HCT116 (cell line): ENCODE results near the gene PAX6. TPM values are rescaled to one million over a fixed set of nuclear protein-coding genes. Genes with fewer than 3 reads are reported as not detected.

ENCODE experiments used
- ATAC-seq: fragments of 200-7000 bp; cut with Tn5 transposase; 2 replicates; pipeline ENCODE4 v1.9.1; 2020; ENCODE audit warnings: mild to moderate bottlenecking, moderate library complexity
- BruUV-seq: library from RNA; stranded (reverse); fragments of 400-500 nt; replicated peaks from 2 replicates; lab custom pipeline; 2021; lab: Mats Ljungman, UMichigan
- CTCF ChIA-PET: fragments of 300-600 bp; sonication (Branson Sonifier 250); formaldehyde crosslinking; loops from one replicate; lab custom pipeline; 2021; ENCODE audit warnings: antibody characterized with exemption; lab: Charles Lee
- POLR2A ChIA-PET: fragments of 300-600, 350-600 bp; sonication (Branson Sonifier 250); formaldehyde crosslinking; loops from one replicate; lab custom pipeline; 2021; ENCODE audit warnings: antibody characterized with exemption; lab: Charles Lee
- RAD21 ChIA-PET, 2 experiments: fragments of 300-600 bp; sonication (Branson Sonifier 250); formaldehyde crosslinking; loops; one replicate each; lab custom pipeline; 2023; ENCODE audit warnings: low total read pairs in 2 of 2; ENCODE audit not compliant: uncharacterized antibody in 2 of 2, unreplicated experiment in 2 of 2, low non-redundant PET in 1 of 2; lab: Charles Lee
- DNase-seq: peaks from one replicate; pipeline ENCODE4 v3.0.0-alpha.2; 2010; ENCODE audit warnings: low read depth, low spot score
- H2AFZ ChIP-seq: fragments of 200-600 bp; shearing (Covaris generic), sonication (generic); 2 replicates; pipeline ENCODE4 v1.6.1; 2017; ENCODE audit warnings: low read depth, mixed run types, mixed read lengths, antibody characterized with exemption, low read length; ENCODE audit not compliant: poor library complexity, severe bottlenecking
- H3K27ac ChIP-seq: 2 replicates; pipeline ENCODE4 v1.5.1; 2012; ENCODE audit warnings: low read depth, low read length
- H3K27me3 ChIP-seq: fragments of 200-600 bp; sonication (generic); 2 replicates; pipeline ENCODE4 v1.6.1; 2016; ENCODE audit warnings: mixed run types, low read length, mixed read lengths; ENCODE audit not compliant: insufficient read depth
- H3K36me3 ChIP-seq, 2 experiments: fragments of 200-500 bp in 1 of 2; fragments of 200-600 bp in 1 of 2; sonication (Bioruptor generic) in 1 of 2; sonication (generic) in 1 of 2; 2 replicates each; pipeline versions ENCODE4 v1.5.1 to v1.6.1; 2014 to 2016; ENCODE audit warnings: low read length in 2 of 2, inconsistent platforms in 1 of 2, mixed read lengths in 1 of 2, mixed run types in 1 of 2; ENCODE audit not compliant: insufficient read depth in 2 of 2, control insufficient read depth in 1 of 2
- H3K4me1 ChIP-seq, 2 experiments: fragments of 200-600 bp in 1 of 2; sonication (generic) in 1 of 2; 2 replicates each; pipeline versions ENCODE4 v1.5.1 to v1.6.1; 2012 to 2017; ENCODE audit warnings: low read length in 2 of 2, inconsistent platforms in 1 of 2, mild to moderate bottlenecking in 1 of 2, mixed read lengths in 1 of 2, mixed run types in 1 of 2, moderate library complexity in 1 of 2; ENCODE audit not compliant: insufficient read depth in 2 of 2, control insufficient read depth in 1 of 2
- H3K4me2 ChIP-seq: fragments of 200-600 bp; sonication (generic); 2 replicates; pipeline ENCODE4 v1.6.1; 2017; ENCODE audit warnings: mixed run types, low read length, mixed read lengths
- H3K4me3 ChIP-seq, 2 experiments: fragments of 200-600 bp in 1 of 2; sonication (generic) in 1 of 2; replicated peaks in 1 of 2; 2 replicates each; pipeline ENCODE4 v1.5.1; 2011 to 2016; ENCODE audit warnings: low read length in 2 of 2, control low read depth in 1 of 2, low read depth in 1 of 2, mild to moderate bottlenecking in 1 of 2, mixed read lengths in 1 of 2, mixed run types in 1 of 2
- H3K79me2 ChIP-seq: fragments of 200-600 bp; sonication (generic); 2 replicates; pipeline ENCODE4 v1.6.1; 2017; ENCODE audit warnings: mild to moderate bottlenecking, mixed run types, low read length, moderate library complexity, mixed read lengths; ENCODE audit not compliant: insufficient read depth
- H3K9ac ChIP-seq: fragments of 200-600 bp; sonication (generic); 2 replicates; pipeline ENCODE4 v1.6.1; 2016; ENCODE audit warnings: low read length, mixed read lengths
- H3K9me2 ChIP-seq: fragments of 200-600 bp; sonication (generic), shearing (Covaris generic); 2 replicates; pipeline ENCODE4 v1.6.1; 2017; ENCODE audit warnings: mixed run types, mild to moderate bottlenecking, moderate library complexity; ENCODE audit not compliant: insufficient read depth
- H3K9me3 ChIP-seq, 2 experiments: fragments of 200-500 bp in 1 of 2; fragments of 200-600 bp in 1 of 2; sonication (Bioruptor generic) in 1 of 2; sonication (generic) in 1 of 2; 2 replicates each; pipeline ENCODE4 v1.6.1; 2014 to 2017; ENCODE audit warnings: low read length in 2 of 2, mixed read lengths in 2 of 2, inconsistent platforms in 1 of 2, low read depth in 1 of 2, mild to moderate bottlenecking in 1 of 2, mixed run types in 1 of 2, moderate library complexity in 1 of 2; ENCODE audit not compliant: control insufficient read depth in 1 of 2, insufficient read depth in 1 of 2
- H4K20me1 ChIP-seq: fragments of 200-600 bp; sonication (generic), shearing (Covaris generic); 2 replicates; pipeline ENCODE4 v1.6.1; 2017; ENCODE audit warnings: mixed run types, mild to moderate bottlenecking, moderate library complexity; ENCODE audit not compliant: insufficient read depth
- CBX3 ChIP-seq: IDR thresholded peaks from 2 replicates; pipeline ENCODE4 v1.6.1; 2012; ENCODE audit warnings: low read depth
- EGR1 ChIP-seq: IDR thresholded peaks from 2 replicates; pipeline ENCODE4 v1.6.1; 2012; ENCODE audit warnings: low read depth
- EZH2phosphoT487 ChIP-seq: fragments of 200-600 bp; IDR thresholded peaks from 2 replicates; pipeline ENCODE4 v1.6.1; 2018; ENCODE audit warnings: antibody characterized with exemption, borderline replicate concordance
- FOSL1 ChIP-seq: IDR thresholded peaks from 2 replicates; pipeline ENCODE4 v1.6.1; 2012; ENCODE audit warnings: low read depth
- JUND ChIP-seq: IDR thresholded peaks from 2 replicates; pipeline ENCODE4 v1.6.1; 2012
- POLR2A ChIP-seq: IDR thresholded peaks from 2 replicates; pipeline ENCODE4 v1.7.0; 2011; ENCODE audit warnings: borderline replicate concordance; ENCODE audit not compliant: insufficient read depth, insufficient read length; ENCODE audit errors: extremely low read depth
- POLR2AphosphoS5 ChIP-seq: IDR thresholded peaks from 2 replicates; pipeline ENCODE4 v1.6.1; 2011; ENCODE audit warnings: mild to moderate bottlenecking, low read depth, low read length, moderate library complexity
- RAD21 ChIP-seq: IDR thresholded peaks from 2 replicates; pipeline ENCODE4 v1.6.1; 2012; ENCODE audit warnings: low read depth, mild to moderate bottlenecking
- SIN3A ChIP-seq: IDR thresholded peaks from 2 replicates; pipeline ENCODE4 v1.6.1; 2012; ENCODE audit warnings: low read depth
- TCF7L2 ChIP-seq: IDR thresholded peaks from 2 replicates; pipeline ENCODE4 v1.7.0; 2011; ENCODE audit warnings: borderline replicate concordance, inconsistent platforms; ENCODE audit not compliant: insufficient read depth, insufficient read length; ENCODE audit errors: extremely low read depth
- ZNF274 ChIP-seq: fragments of 200-500 bp; sonication (Bioruptor generic); IDR thresholded peaks from 2 replicates; pipeline ENCODE4 v1.6.1; 2014; ENCODE audit warnings: mild to moderate bottlenecking, low read depth, low read length, inconsistent platforms
- intact Hi-C: fragments of 100-400 bp; cut with micrococcal nuclease; formaldehyde crosslinking; loops from 2 replicates; pipeline ENCODE4 v1.10.0; 2022
- total RNA-seq: library from RNA; stranded (reverse); gene quantifications from one replicate; pipeline ENCODE4 v1.2.1, GENCODE V29; 2021; ENCODE audit not compliant: unreplicated experiment
- TF ChIP-seq, protein P1 (sequence below): IDR thresholded peaks from 2 replicates; pipeline ENCODE4 v1.6.1; 2012; ENCODE audit warnings: low read depth
- TF ChIP-seq, protein P2 (sequence below): IDR thresholded peaks from 2 replicates; pipeline ENCODE4 v1.6.1; 2011; ENCODE audit warnings: mild to moderate bottlenecking, low read length, moderate library complexity; ENCODE audit not compliant: insufficient replicate concordance; ENCODE audit errors: extremely low read depth
- TF ChIP-seq, protein P3 (sequence below), 3 experiments: fragments of 200-600 bp in 1 of 3; sonication (generic) in 1 of 3; IDR thresholded peaks in 2 of 3; conservative IDR thresholded peaks in 1 of 3; 2 replicates each; pipeline ENCODE4 v1.5.1; 2012 to 2017; ENCODE audit warnings: low read depth in 2 of 3, low read length in 2 of 3, antibody characterized with exemption in 1 of 3, borderline replicate concordance in 1 of 3, control low read depth in 1 of 3, mild to moderate bottlenecking in 1 of 3, mixed read lengths in 1 of 3, mixed run types in 1 of 3, moderate library complexity in 1 of 3; ENCODE audit not compliant: insufficient read depth in 1 of 3

The PAX6 gene
- total RNA-seq, 1 experiment from 2014 or later, result 5.3 TPM

- Histone ChIP-seq H3K9me3 (no peaks in the 10 kb centered on the region), H3K9ac (no peak overlapping the region), H3K79me2 (no peaks in the 10 kb centered on the region), H2AFZ (no peak overlapping the region), H3K4me1 (no peaks in the 10 kb centered on the region), H3K4me3 (no peak overlapping the region), H3K4me2 (no peak overlapping the region), H4K20me1 (no peaks in the 10 kb centered on the region), H3K9me2 (no peaks in the 10 kb centered on the region), H3K27ac (no peak overlapping the region), H3K27me3 (no peaks in the 10 kb centered on the region), H3K36me3 (no peaks in the 10 kb centered on the region)
- ChIA-PET RAD21 (no interaction called here), POLR2A (no interaction called here), CTCF (no interaction called here)
- ATAC-seq (no peak), DNase-seq (no peak)
- TF ChIP-seq EZH2phosphoT487 (no peak), CBX3 (no peak), EGR1 (no peak), TCF7L2 (no peak), RAD21 (no peak), FOSL1 (no peak), ZNF274 (no peak), POLR2AphosphoS5 (no peak), SIN3A (no peak), JUND (no peak), POLR2A (no peak)
- TF ChIP-seq, protein P1, sequence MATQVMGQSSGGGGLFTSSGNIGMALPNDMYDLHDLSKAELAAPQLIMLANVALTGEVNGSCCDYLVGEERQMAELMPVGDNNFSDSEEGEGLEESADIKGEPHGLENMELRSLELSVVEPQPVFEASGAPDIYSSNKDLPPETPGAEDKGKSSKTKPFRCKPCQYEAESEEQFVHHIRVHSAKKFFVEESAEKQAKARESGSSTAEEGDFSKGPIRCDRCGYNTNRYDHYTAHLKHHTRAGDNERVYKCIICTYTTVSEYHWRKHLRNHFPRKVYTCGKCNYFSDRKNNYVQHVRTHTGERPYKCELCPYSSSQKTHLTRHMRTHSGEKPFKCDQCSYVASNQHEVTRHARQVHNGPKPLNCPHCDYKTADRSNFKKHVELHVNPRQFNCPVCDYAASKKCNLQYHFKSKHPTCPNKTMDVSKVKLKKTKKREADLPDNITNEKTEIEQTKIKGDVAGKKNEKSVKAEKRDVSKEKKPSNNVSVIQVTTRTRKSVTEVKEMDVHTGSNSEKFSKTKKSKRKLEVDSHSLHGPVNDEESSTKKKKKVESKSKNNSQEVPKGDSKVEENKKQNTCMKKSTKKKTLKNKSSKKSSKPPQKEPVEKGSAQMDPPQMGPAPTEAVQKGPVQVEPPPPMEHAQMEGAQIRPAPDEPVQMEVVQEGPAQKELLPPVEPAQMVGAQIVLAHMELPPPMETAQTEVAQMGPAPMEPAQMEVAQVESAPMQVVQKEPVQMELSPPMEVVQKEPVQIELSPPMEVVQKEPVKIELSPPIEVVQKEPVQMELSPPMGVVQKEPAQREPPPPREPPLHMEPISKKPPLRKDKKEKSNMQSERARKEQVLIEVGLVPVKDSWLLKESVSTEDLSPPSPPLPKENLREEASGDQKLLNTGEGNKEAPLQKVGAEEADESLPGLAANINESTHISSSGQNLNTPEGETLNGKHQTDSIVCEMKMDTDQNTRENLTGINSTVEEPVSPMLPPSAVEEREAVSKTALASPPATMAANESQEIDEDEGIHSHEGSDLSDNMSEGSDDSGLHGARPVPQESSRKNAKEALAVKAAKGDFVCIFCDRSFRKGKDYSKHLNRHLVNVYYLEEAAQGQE, result no peak
- TF ChIP-seq, protein P2, sequence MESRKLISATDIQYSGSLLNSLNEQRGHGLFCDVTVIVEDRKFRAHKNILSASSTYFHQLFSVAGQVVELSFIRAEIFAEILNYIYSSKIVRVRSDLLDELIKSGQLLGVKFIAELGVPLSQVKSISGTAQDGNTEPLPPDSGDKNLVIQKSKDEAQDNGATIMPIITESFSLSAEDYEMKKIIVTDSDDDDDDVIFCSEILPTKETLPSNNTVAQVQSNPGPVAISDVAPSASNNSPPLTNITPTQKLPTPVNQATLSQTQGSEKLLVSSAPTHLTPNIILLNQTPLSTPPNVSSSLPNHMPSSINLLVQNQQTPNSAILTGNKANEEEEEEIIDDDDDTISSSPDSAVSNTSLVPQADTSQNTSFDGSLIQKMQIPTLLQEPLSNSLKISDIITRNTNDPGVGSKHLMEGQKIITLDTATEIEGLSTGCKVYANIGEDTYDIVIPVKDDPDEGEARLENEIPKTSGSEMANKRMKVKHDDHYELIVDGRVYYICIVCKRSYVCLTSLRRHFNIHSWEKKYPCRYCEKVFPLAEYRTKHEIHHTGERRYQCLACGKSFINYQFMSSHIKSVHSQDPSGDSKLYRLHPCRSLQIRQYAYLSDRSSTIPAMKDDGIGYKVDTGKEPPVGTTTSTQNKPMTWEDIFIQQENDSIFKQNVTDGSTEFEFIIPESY, result no peak
- TF ChIP-seq, protein P3, sequence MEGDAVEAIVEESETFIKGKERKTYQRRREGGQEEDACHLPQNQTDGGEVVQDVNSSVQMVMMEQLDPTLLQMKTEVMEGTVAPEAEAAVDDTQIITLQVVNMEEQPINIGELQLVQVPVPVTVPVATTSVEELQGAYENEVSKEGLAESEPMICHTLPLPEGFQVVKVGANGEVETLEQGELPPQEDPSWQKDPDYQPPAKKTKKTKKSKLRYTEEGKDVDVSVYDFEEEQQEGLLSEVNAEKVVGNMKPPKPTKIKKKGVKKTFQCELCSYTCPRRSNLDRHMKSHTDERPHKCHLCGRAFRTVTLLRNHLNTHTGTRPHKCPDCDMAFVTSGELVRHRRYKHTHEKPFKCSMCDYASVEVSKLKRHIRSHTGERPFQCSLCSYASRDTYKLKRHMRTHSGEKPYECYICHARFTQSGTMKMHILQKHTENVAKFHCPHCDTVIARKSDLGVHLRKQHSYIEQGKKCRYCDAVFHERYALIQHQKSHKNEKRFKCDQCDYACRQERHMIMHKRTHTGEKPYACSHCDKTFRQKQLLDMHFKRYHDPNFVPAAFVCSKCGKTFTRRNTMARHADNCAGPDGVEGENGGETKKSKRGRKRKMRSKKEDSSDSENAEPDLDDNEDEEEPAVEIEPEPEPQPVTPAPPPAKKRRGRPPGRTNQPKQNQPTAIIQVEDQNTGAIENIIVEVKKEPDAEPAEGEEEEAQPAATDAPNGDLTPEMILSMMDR (IDR thresholded peaks at IDR 0.05 in 2 of 3, conservative IDR thresholded peaks at IDR 0.05 in 1 of 3; ENCODE audit: borderline replicate concordance in 1 of 3, insufficient read depth in 1 of 3, low read depth in 2 of 3, low read length in 2 of 3), result no peak
- no TSS peak for BruUV-seq
- intact Hi-C loops, result no loop called here
Observed at GRCh38 chr11:31824332-31824878, 13.3 kb upstream of the PAX6 start.
